22Rv1 (cell line): ENCODE results near the gene ELOVL5.

Source experiments
- CTCF ChIP-seq: fragments of 450-650 bp; IDR thresholded peaks from 2 replicates; pipeline ENCODE4 v1.5.1; 2017; ENCODE audit warnings: mild to moderate bottlenecking
- ZFX ChIP-seq: fragments of 450-650 bp; IDR thresholded peaks from 2 replicates; pipeline ENCODE4 v1.6.1; 2017; ENCODE audit warnings: antibody characterized with exemption, borderline replicate concordance

GRCh38 chr6:53325785-53326184 lies 23.0 kb downstream of the ELOVL5 start:
- no peak for TF ChIP-seq CTCF
- TF ChIP-seq ZFX: no peak
